SK-N-SH treated with all-trans-retinoic acid at 6 μM for 48 hours (cell line): ENCODE data around the gene UAP1L1.
"Not testable (repeated sequence)": the region's sequence is repeated elsewhere in the genome, so short reads cannot be mapped to it uniquely, and the experiment has no call there.

Experiments
- ARNTL ChIP-seq: fragments of 450-650 bp; formaldehyde crosslinking; IDR thresholded peaks from 2 replicates; pipeline ENCODE4 v1.5.0; 2020; ENCODE audit warnings: low read depth, mild to moderate bottlenecking, moderate library complexity, borderline replicate concordance
- BACH2 ChIP-seq: fragments of 250-450 bp; sonication (Bioruptor Pico); IDR thresholded peaks from 2 replicates; pipeline ENCODE4 v1.9.0; 2021; ENCODE audit warnings: mild to moderate bottlenecking, borderline replicate concordance
- CREB5 ChIP-seq: fragments of 250-450 bp; sonication (Bioruptor Pico); IDR thresholded peaks from 2 replicates; pipeline ENCODE4 v1.5.1; 2020; ENCODE audit warnings: low read depth, mild to moderate bottlenecking, moderate library complexity
- GLIS3 ChIP-seq: fragments of 250-450 bp; sonication (Bioruptor Pico); IDR thresholded peaks from 2 replicates; pipeline ENCODE4 v1.5.0; 2020; ENCODE audit warnings: mild to moderate bottlenecking, moderate library complexity
- ISL1 ChIP-seq: fragments of 250-450 bp; sonication (Bioruptor Pico); IDR thresholded peaks from 2 replicates; pipeline ENCODE4 v2.1.2; 2022; ENCODE audit warnings: mild to moderate bottlenecking, moderate library complexity
- SNAI2 ChIP-seq: fragments of 250-450 bp; sonication (Bioruptor Pico); IDR thresholded peaks from 2 replicates; pipeline ENCODE4 v1.5.0; 2020; ENCODE audit warnings: mild to moderate bottlenecking, moderate library complexity
- TCF4 ChIP-seq: fragments of 250-450 bp; sonication (Bioruptor Pico); IDR thresholded peaks from 2 replicates; pipeline ENCODE4 v1.8.0; 2021; ENCODE audit warnings: mild to moderate bottlenecking, moderate library complexity, borderline replicate concordance
- TOX ChIP-seq: fragments of 250-450 bp; sonication (Bioruptor Pico); IDR thresholded peaks from 2 replicates; pipeline ENCODE4 v1.8.0; 2021; ENCODE audit warnings: mild to moderate bottlenecking, moderate library complexity, borderline replicate concordance
- TSHZ2 ChIP-seq: fragments of 250-450 bp; sonication (Bioruptor Pico); IDR thresholded peaks from 2 replicates; pipeline ENCODE4 v1.5.0; 2020; ENCODE audit warnings: mild to moderate bottlenecking, moderate library complexity
- ZFP3 ChIP-seq: fragments of 250-450 bp; sonication (Bioruptor Pico); IDR thresholded peaks from 2 replicates; pipeline ENCODE4 v1.5.0; 2020; ENCODE audit warnings: mild to moderate bottlenecking, moderate library complexity
- ZFP30 ChIP-seq: fragments of 450-650 bp; formaldehyde crosslinking; IDR thresholded peaks from 2 replicates; pipeline ENCODE4 v1.5.0; 2022; ENCODE audit warnings: mild to moderate bottlenecking, moderate library complexity
- ZNF8 ChIP-seq: fragments of 450-650 bp; formaldehyde crosslinking; IDR thresholded peaks from 2 replicates; pipeline ENCODE4 v1.5.0; 2020; ENCODE audit warnings: mild to moderate bottlenecking, moderate library complexity

- not testable (repeated sequence) for TF ChIP-seq TSHZ2; TCF4 (CRISPR knock-in tag); ZFP30; ISL1 (CRISPR knock-in tag); ARNTL (CRISPR knock-in tag); BACH2; ZFP3 (CRISPR knock-in tag); TOX (CRISPR knock-in tag); CREB5 (CRISPR knock-in tag); SNAI2 (CRISPR knock-in tag); GLIS3 (CRISPR knock-in tag); ZNF8 (CRISPR knock-in tag)
Observed at GRCh38 chr9:137118092-137118603, 40.8 kb downstream of the UAP1L1 start.
